T-helper 1 cell (primary cell): ENCODE measurements around the gene C1QL2.

Source experiments
- DNase-seq, 5 donors: peaks; one replicate each; pipeline ENCODE4 v3.0.0-alpha.2; 2012 to 2020
- total RNA-seq, 4 donors: gene quantifications; one replicate each; lab custom pipeline; 2026; lab: John Stamatoyannopoulos, UW

The C1QL2 gene
- 0 reads per million in 4 donors for total RNA-seq

- no peak for DNase-seq
Observed at GRCh38 chr2:119158563-119159347, at the start of gene C1QL2. Gene C1QL2 (minus strand): TSS chr2:119158751. CDS start chr2:119158269, 482 bp downstream.

DNA sequence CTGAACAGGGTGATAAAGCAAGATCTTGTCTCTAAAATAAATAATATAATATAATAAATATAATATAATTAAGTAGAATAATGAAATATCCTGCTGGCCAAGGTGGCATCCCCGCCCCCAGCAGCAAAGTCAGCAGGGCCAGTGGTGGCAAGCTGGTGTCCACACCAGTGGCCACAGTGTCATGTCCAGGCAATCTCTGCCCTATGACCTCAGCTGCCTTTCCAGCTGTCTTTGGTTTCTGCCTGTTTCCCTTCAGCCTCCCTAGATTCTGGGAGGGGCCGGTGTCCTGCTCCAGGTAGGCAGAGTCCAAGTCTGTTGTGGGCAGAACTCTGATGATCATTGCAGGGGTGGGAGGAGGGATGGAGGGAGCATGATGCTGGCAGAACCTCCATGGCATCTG, 48.9 kb upstream of the C1QL2 start:
- no peak for DNase-seq

DNA sequence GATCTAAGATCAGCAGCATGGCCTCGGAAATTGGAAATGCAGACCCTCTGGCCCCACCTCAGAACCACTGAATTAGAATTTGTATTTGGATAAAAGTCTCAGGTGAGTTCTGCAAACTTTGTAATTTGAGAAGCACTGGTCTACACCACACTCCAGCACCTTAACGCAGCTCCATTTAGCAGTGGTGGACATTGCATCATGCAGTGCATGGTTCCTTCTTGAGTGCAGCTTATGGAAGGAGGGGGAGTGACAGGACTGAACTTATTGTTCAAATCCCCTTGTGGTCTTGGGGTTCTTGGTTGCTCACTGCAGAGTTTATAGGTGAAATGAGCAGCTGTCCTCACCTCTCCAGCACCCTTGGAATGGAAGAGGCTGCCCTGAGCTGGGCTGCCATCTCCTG, 47.6 kb upstream of the C1QL2 start:
- no peak for DNase-seq

- DNase-seq: no peak
Observed at GRCh38 chr2:119205001-119205706, 46.6 kb upstream of the C1QL2 start.

DNA sequence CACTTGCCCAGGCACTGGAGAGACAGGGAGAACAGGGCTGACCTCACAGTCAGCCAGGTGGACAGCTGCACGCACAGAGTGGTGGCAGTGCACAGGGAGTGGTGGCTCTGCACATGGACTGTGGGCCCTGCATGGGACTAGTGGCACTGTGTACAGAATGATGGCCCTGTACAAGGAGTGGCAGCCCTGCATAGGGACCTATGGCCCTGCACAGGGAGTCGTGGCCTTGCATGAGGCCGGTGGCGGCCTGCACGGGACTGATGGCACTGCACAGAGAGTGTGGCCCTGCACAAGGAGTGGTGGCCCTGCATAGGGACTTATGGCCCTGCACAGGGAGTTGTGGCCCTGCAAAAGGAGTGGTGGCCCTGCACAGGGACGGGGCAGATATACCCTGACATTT, 46.0 kb upstream of the C1QL2 start:
- no peak for DNase-seq

- no peak for DNase-seq
Observed at GRCh38 chr2:119202610-119203310, 44.2 kb upstream of the C1QL2 start.

DNA sequence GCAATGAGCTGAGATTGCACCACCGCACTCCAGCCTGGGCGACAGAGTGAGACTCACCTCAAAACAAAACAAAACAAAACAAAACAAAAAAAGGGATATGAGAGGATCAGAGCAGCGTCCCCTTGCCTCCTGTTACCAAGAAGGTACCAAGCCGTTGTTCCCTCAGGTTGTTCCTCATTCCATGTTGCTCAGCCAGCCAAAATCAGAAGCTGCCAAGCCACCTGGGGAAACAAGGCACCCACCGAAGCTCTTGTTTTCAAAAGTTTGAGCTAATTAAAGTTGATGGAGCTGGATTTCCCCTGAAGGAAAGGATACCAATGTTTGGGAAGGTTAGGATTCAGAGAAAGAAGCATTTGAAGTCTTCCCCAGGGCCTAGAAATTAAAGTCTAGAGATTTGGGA, 43.3 kb upstream of the C1QL2 start:
- no peak for DNase-seq

DNA sequence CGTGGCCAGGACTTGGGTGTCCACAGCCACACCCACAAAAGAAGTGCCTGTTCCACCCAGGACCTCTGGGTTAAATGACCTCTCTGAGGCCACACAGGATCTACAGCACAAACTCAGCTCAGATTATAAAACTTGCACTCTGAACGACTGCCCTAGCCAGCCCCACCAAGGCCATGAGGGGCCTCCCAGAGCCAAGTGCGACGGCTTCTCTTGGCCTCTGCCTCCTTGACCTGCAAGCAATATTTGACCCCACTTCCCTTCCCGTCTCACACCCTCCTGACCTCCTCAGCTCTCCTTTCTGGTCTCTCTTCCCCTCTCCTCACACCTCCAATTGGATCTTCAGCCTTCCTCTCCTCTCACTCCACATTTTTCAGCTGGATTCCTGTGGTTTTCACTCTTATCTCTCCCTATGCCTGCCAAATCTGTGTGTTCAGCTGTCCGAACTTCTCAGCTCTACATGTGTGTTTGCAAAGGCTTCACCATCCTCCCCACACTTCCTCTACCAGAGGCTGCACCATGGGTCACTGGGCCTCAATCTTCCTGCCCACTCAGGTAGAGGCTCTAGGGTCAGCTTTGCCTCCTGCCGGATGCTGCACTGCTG, 39.8 kb upstream of the C1QL2 start:
- DNase-seq: no peak

DNA sequence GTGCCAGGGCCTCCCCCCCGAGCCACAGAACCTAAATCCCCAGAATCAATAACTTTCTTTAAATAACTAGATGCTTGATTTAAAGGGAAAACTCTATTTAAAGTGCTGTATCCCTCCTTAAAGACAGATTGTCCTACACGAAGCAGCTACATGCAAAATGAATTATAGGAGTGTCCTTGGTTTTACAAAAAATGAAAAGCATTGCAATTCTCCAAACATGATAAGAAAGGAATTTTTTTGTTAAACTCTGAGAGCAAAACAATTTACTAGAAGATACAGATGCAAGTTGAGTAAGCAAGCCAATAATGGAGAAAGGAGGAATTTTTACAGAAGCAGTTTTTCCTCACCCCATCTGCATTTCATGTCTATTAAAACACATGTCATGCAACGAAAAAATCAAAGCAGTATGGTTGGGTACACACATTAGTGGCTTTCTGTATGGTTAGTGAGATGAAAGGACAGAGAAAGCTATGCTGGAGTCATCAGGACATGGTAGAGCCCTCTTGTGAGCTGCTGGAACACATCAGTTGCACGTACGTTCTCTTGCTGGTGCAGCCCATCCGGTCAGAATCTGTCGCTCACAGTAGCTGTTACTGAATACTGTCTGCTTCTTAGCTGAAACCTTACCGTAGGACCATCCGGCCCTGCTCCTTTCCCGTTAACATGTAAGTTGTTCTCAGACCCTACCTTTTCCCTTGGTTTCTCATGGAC, 39.1 kb upstream of the C1QL2 start:
- DNase-seq: no peak

- DNase-seq: no peak
Observed at GRCh38 chr2:119197126-119197405, 38.5 kb upstream of the C1QL2 start.

DNA sequence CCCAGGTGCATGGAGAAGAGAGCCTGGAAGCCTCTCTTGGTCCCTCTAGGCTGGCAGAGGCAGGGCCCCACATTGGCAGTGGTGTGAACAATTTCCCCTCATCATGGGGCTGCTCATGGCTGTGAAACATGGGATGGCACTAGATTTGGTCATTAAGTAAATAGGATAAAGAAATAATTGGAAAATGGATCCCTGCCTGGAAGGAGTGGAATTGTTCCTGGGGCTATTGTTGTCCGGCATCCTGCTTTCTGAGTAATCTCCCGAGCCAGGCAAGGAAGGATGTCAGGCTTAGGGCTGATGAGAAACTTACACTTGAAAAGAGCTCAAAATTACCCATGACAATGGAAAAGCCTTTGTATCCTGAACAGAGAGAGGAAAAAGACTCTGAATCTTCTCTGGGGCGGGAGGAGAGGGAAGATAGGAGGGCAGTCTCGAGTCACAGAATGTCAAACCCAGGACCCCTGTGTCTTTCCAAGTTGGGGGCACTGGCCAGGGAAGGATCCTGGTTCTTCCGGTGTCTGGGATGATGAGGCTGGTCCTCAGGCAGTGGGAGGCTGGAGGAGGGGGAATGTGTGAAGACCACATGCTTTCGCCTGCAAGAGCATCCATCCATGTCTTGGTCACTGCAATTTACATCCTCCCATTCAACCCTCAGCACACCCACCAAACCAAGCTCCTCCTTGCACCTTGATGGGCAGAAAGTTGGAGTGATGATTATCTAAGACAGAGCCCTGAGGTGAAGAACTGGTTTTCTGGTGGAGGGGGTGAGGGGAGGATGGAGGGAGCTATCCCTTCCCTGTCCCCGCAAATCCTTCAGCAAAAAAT, 38.0 kb upstream of the C1QL2 start:
- no peak for DNase-seq

GRCh38 chr2:119195887-119196286, 37.3 kb upstream of the C1QL2 start:
- no peak for DNase-seq

DNA sequence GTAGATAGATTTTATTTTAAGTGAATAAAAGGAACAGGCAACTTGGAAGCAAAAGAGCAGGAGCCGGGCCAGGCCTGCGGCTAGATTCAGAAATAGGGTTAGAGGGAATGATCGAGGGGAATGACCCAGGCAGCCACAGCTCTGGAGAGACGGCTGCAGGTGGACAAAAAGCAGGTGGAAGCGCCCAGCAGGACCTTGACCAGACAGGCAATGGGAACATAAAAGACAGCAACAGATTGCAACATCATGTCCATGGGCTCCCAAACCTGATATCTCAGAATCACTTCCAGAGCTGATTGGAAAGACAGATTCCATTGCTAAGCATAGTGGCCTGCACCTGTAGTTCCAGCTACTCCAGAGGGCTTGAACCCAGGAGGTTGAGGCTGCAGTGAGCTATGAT, 36.5 kb upstream of the C1QL2 start:
- DNase-seq: no peak

DNA sequence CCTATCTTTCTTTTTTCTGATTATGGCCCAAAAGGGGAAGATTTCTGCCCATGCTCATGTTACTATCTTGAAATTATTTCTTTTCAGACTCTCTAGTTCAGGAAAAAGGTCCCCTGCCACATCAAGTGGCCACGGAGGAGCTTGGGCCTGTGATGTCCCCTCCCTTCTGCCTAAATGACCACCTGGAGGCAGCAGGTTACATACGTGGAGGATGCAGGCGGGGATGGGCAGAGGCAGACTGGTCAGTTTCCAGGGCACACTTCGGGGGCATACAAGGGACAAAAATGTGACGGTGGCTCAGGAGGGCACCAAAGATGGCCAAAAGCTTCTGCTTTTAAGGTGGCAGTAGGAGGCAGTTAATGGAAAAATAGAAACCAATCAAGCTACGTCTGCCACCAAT, 34.3 kb upstream of the C1QL2 start:
- no peak for DNase-seq

DNA sequence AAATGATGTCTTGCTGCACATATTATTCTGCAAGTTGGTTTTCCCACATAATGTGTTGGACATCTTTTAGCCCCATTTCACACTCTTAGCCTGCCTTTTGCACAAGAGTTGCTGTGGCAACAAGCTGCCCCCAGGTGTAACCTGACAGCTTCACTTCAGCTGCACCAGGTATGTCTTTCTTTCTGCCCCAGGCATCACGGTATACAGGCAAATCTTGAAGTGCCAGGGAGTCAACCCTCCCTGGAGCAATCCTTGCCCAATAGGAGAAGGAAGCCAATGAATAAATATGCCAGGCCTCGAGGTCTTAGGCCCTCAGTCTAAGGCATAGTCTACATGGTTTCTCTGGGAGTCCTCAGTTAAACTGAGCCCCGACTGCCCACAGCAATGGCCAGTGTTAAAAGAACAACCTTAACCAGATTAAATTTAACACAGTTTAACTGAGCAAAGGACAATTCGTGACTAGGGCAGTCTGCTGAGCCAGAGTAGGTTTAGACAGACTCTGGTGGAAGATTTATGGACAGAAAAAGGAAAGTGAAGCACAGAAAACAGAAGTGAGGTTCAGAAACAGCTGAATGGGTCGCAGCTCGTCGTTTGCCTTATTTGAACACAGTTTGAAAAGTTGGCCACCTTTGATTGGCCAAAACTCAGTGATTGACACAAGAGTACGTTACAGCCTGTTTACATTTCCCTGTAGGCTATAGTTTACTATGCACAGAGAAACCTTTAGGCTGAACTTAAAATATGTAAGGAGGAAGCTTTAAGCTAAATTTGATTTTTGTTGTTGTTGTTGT, 32.0 kb upstream of the C1QL2 start:
- no peak for DNase-seq

GRCh38 chr2:119184512-119184911, 26.0 kb upstream of the C1QL2 start:
- DNase-seq: no peak

DNA sequence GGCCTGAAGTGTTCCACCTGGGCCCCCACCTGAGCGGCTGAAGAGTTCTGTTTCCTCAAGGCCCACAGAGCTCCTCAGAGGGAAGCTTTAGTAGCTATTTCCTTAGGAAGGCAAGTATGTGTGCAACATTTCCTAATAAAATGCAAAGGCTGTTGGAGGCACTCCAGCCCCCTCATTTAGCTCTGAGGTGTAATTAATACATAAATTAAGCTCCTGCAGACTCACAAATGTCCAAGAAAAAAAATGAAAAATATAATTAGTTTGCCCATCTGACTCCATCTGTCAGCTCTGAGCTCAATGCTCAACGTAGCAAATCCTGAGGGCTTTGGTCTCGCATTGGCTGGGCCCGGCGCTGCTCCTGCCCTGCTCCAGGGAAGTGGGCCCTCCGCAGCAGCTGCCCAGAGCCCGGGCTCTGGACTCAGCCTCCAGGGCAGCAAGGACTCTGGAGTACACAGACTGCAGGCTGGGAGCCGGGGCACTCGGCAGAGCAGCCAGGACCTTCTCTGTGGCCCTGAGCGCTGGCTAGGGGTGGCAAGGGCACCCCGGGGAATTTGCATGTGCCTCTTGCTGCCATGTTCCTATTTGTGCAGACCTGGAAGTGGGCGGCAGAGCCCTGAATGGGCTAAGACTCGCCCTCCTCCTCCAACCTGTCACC, 23.4 kb upstream of the C1QL2 start:
- no peak for DNase-seq

- no peak for DNase-seq
Observed at GRCh38 chr2:119181391-119181790, 22.8 kb upstream of the C1QL2 start.

DNA sequence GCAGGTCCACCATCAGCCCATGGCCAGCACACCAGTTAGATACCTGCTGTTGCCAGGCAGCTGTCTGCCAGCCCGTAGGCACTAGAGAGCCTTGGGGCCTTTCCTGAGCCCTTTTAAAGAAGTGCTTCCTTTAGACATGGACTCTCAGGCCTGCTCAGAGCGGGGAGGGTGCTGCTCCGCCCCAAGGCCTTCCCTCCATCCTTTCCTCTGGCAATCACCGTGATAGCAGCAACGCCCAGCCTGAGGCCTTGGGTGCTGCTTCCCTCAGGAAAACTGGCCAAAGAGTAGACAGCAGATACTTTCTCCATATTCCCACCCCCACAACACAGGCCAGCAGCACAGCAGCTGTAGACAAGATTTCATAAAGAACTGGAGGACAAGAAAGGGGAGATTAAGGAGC, 22.3 kb upstream of the C1QL2 start:
- DNase-seq: no peak

DNA sequence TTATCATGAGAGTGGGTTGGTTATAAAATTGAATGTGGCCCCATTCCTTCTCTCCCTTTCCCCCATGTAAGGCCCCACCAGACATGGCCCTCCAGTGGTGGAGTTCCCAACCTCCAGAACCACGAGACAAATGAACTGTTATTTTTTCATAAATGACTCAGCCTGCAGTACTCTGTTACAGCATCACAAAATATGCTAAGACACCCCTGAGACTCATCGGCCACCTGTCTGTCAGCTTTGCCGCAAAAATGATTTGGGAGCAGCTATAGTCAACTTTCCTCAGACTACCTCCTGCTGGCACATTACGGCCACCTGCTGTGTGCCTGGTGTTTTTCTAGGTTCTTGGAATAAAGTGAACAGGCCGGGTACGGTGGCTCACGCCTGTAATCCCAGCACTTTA, 21.4 kb upstream of the C1QL2 start:
- DNase-seq: no peak

DNA sequence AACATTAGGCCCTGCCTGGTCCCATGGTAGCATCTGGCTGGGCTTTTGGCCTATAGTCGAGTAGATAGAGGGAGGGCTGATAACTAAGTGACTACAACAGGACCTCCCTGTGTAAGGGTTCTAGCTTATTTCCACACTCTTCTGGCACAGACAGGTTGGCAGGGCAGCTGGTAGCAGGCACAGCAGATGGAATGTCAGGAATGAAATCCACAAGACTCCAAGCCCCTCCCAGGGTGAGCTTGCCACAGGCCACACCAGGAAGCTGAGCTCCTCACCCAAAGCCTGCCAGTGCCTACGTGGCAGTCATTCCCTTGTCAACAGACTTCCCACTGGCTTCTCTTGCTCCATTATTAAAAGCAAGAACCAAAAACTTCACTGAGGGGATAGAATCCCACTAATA, 20.7 kb upstream of the C1QL2 start:
- no peak for DNase-seq
